Colonic mucosa (tissue), 4 donors: ENCODE measurements around the gene NT5C1A. TPM values are rescaled to one million over a fixed set of nuclear protein-coding genes. Genes with fewer than 3 reads are reported as not detected.

Experiments
- DNase-seq: peaks from one replicate; pipeline ENCODE4 v3.0.0-alpha.2; 2020
- H3K27ac ChIP-seq: fragments of 200-600 bp; one replicate; pipeline ENCODE4 v1.8.0; 2021
- H3K27me3 ChIP-seq: fragments of 200-600 bp; one replicate; pipeline ENCODE4 v1.8.0; 2021
- H3K36me3 ChIP-seq: fragments of 200-600 bp; one replicate; pipeline ENCODE4 v1.8.0; 2021
- H3K4me1 ChIP-seq: fragments of 200-600 bp; one replicate; pipeline ENCODE4 v1.8.0; 2021; ENCODE audit warnings: mild to moderate bottlenecking
- H3K4me3 ChIP-seq: fragments of 200-600 bp; one replicate; pipeline ENCODE4 v1.8.0; 2021
- H3K9ac ChIP-seq, 2 donors: one replicate each; pipeline ENCODE4 v1.7.0; 2013; ENCODE audit warnings: control low read depth in 2 of 2, low read depth in 2 of 2, low read length in 2 of 2
- H3K9me3 ChIP-seq: fragments of 200-600 bp; one replicate; pipeline ENCODE4 v1.8.0; 2021
- CTCF ChIP-seq: fragments of 200-600 bp; IDR thresholded peaks from one replicate; pipeline ENCODE4 v1.8.0; 2022; ENCODE audit warnings: antibody characterized with exemption, mild to moderate bottlenecking
- intact Hi-C: fragments of 100-400 bp; cut with DNase I; formaldehyde crosslinking; loops from one replicate; pipeline ENCODE4 v1.14.1; 2022
- total RNA-seq, 2 donors: library from RNA; stranded (reverse); fragmentation: NEBNext Ultra II Directional in 1 of 2; extraction: Animal tissue kit (Norgen Biotek cat#: 25700) in 1 of 2; gene quantifications; one replicate each; pipeline ENCODE4 v1.2.1, GENCODE V29; 2021
- donor health status: healthy.
- donor health status: DM: no; HTN: no; CAD: no.
- donor health status: DM: no; HTN: no; CAD: no.

Gene NT5C1A
- total RNA-seq, 2 donors from 2014 or later: not detected

GRCh38 chr1:39672551-39672947 lies 642 bp upstream of the NT5C1A start:
- peak overlapping the region; percentile 23 for H3K4me3 ChIP-seq
- no peaks in the 10 kb centered on the region for H3K4me1 ChIP-seq
- peaks cover 23% of the 10 kb centered on the region for H3K27me3 ChIP-seq
- no peaks in the 10 kb centered on the region for H3K9me3 ChIP-seq
- TF ChIP-seq CTCF: peak; percentile 46
- intact Hi-C loops: no loop called here
- H3K9ac ChIP-seq: no peak overlapping the region
- H3K36me3 ChIP-seq: no peaks in the 10 kb centered on the region
- H3K27ac ChIP-seq: no peak overlapping the region
- DNase-seq: no peak

- Histone ChIP-seq H3K4me1 (no peaks in the 10 kb centered on the region), H3K27ac (no peak overlapping the region), H3K36me3 (no peaks in the 10 kb centered on the region), H3K27me3 (peaks cover 23% of the 10 kb centered on the region), H3K4me3 (peak overlapping the region; percentile 23), H3K9me3 (no peaks in the 10 kb centered on the region), H3K9ac (peak overlapping the region in 1 of 2 donors; percentile 43)
- DNase-seq: no peak
- no peak for TF ChIP-seq CTCF
- intact Hi-C loops: no loop called here
Measured at GRCh38 chr1:39671433-39671792, 494 bp downstream of the NT5C1A start.

- H3K9me3 ChIP-seq: no peaks in the 10 kb centered on the region
- no peaks in the 10 kb centered on the region for H3K4me1 ChIP-seq
- intact Hi-C loops: no loop called here
- no peaks in the 10 kb centered on the region for H3K36me3 ChIP-seq
- H3K27me3 ChIP-seq: peaks cover 23% of the 10 kb centered on the region
- H3K27ac ChIP-seq: no peak overlapping the region
- no peak overlapping the region for H3K4me3 ChIP-seq
- DNase-seq: no peak
- no peak overlapping the region for H3K9ac ChIP-seq
- TF ChIP-seq CTCF: no peak
Measured at GRCh38 chr1:39670689-39671088, 1.2 kb downstream of the NT5C1A start.

- intact Hi-C loops: no loop called here
- TF ChIP-seq CTCF: no peak
- H3K27me3 ChIP-seq: peaks cover 23% of the 10 kb centered on the region
- H3K9ac ChIP-seq: no peak overlapping the region
- H3K4me1 ChIP-seq: no peaks in the 10 kb centered on the region
- H3K4me3 ChIP-seq: no peak overlapping the region
- no peak for DNase-seq
- H3K36me3 ChIP-seq: no peaks in the 10 kb centered on the region
- H3K9me3 ChIP-seq: no peaks in the 10 kb centered on the region
- no peak overlapping the region for H3K27ac ChIP-seq
Measured at GRCh38 chr1:39668894-39669293, 3.0 kb downstream of the NT5C1A start.

GRCh38 chr1:39668111-39668510 lies 3.8 kb downstream of the NT5C1A start:
- intact Hi-C loops: no loop called here
- TF ChIP-seq CTCF: no peak
- no peak for DNase-seq
- H3K27ac ChIP-seq: no peak overlapping the region
- H3K4me1 ChIP-seq: no peaks in the 10 kb centered on the region
- H3K9ac ChIP-seq: no peak overlapping the region
- no peaks in the 10 kb centered on the region for H3K9me3 ChIP-seq
- no peaks in the 10 kb centered on the region for H3K36me3 ChIP-seq
- no peak overlapping the region for H3K4me3 ChIP-seq
- H3K27me3 ChIP-seq: peaks cover 23% of the 10 kb centered on the region

- peaks cover 12% of the 10 kb centered on the region for H3K27me3 ChIP-seq
- DNase-seq: no peak
- no peaks in the 10 kb centered on the region for H3K4me1 ChIP-seq
- no peak overlapping the region for H3K9ac ChIP-seq
- no peak for TF ChIP-seq CTCF
- H3K27ac ChIP-seq: no peak overlapping the region
- no peaks in the 10 kb centered on the region for H3K9me3 ChIP-seq
- H3K4me3 ChIP-seq: no peak overlapping the region
- intact Hi-C loops: no loop called here
- H3K36me3 ChIP-seq: no peaks in the 10 kb centered on the region
Measured at GRCh38 chr1:39666772-39667171, 5.1 kb downstream of the NT5C1A start.
